SH-SY5Y (cell line): ENCODE results near the gene HLA-DPB1.

Source experiments
- GATA2 ChIP-seq: IDR thresholded peaks from 2 replicates; pipeline ENCODE4 v1.6.1; 2011; ENCODE audit warnings: mild to moderate bottlenecking, low read depth, low read length
- GATA3 ChIP-seq: IDR thresholded peaks from 2 replicates; pipeline ENCODE4 v1.6.1; 2011; ENCODE audit warnings: low read depth, mild to moderate bottlenecking, low read length, moderate library complexity

DNA sequence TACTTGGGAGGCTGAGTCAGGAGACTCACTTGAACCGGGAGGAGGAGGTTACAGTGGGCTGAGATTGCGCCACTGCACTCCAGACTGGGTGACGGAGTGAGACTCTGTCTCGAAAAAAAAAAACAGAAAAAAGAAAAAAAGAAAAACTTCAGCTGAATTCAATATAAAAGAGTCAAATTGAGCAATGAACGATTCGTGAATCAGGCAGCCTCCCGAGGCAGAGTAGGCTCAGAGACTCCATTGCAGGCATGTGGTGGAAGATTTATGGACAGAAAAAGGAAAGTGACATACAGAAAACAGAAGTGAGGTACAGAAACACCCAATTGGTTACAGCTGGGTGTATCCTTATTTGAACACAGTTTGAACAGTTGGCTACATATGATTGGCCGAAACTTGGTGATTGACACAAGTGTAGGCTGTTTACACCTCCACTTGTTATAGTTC lies 56.3 kb downstream of the HLA-DPB1 start:
- no peak for TF ChIP-seq GATA3
- TF ChIP-seq GATA2 = no peak
